ENCODE measurements around the gene C12orf76.

The C12orf76 gene

DNA sequence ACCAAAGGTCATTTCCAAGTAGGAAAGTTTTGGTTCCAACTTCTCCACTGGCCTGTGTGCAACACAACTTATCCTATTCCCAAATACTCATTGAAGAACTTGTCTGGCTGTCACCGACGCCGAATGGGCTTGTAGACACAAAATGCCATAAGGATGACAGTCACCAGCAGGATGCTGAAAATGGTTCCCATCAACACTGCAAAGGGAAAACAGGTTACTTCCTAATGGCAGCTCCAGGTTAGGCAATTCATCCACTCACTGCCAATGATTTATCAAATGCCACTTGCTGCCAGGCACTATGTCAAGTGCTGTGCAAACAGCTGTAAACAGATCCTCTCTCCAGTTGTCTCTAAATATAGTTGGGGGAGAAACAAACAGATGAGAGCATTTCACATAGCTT, 6.1 kb downstream of the C12orf76 start:
- peaks cover 27% of the 10 kb centered on the region for H3K36me3 ChIP-seq (ENCODE audit: control insufficient read depth, insufficient read depth, low read length)
- H3K4me1 ChIP-seq (ENCODE audit: control insufficient read depth, insufficient read depth, low read length): peaks cover 14% of the 10 kb centered on the region
- H3K27me3 ChIP-seq (ENCODE audit: control insufficient read depth, insufficient read depth, low read length): no peaks in the 10 kb centered on the region
- no peak overlapping the region for H3K27ac ChIP-seq (ENCODE audit: low read depth, low read length)
- no peaks in the 10 kb centered on the region for H3K9me3 ChIP-seq (ENCODE audit: control insufficient read depth, insufficient read depth, low read depth, low read length)
- H3K4me3 ChIP-seq (ENCODE audit: low read depth, low read length): no peak overlapping the region
- no peak overlapping the region for H3K9ac ChIP-seq (ENCODE audit: low read length)

DNA sequence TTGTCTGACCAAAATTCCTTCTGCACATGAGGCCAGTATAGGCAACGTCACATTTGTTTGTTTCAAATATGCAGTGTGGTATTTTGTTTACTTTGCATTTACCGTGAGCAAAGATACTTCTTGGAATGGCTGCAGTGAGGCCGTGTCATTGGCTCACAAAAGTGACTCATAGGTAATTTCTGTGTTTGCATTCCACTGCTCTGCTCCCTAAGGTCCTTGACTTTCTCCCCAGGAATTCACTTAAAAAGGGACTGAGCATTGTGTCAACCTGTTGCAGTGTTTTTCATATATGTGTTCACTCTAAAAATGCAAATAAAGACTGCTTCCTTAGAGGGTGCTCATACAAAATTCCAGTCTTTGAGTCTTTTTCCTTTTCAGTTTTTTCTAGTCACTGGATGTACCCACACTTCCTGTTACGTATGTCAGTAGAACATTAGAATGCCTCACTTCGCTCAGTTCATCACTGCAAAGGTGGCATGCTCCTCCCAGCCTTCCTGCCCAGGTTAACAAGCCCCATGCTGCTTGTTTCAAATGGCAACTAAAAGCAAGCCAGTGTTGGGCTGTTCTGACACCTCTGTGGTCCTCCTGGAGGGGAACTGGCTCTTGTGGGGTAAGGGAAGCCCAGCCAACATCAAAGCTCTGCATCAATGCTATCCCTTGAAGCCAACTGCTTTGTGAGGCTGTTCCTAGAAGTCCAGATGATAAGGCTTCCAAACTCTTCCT, 9.1 kb downstream of the C12orf76 start:
- no peaks in the 10 kb centered on the region for H3K9me3 ChIP-seq (ENCODE audit: control insufficient read depth, insufficient read depth, low read depth, low read length)
- H3K27me3 ChIP-seq (ENCODE audit: control insufficient read depth, insufficient read depth, low read length): no peaks in the 10 kb centered on the region
- peak overlapping the region; percentile 21; the same call in 1 of the 2 replicates for H3K27ac ChIP-seq (ENCODE audit: low read depth, low read length)
- no peak overlapping the region for H3K4me3 ChIP-seq (ENCODE audit: low read depth, low read length)
- H3K4me1 ChIP-seq (ENCODE audit: control insufficient read depth, insufficient read depth, low read length): peaks cover 14% of the 10 kb centered on the region
- H3K36me3 ChIP-seq (ENCODE audit: control insufficient read depth, insufficient read depth, low read length): peaks cover 37% of the 10 kb centered on the region
- H3K9ac ChIP-seq (ENCODE audit: low read length): no peak overlapping the region

DNA sequence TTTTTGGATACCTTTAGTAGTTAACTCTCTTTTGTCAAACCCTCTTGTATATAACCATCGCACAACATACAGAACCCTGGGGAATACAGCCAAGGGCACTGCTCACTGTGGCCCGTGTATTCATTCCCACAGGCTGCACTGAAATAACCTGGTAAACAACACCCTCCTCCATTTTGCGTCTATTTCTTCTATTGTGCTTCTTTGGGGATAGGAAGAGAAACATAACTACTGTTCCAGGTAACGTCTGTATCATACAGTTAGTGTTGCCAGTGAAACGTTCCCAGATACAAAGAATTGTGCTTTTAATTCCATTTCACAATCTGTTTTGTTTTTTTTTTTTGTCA, 9.6 kb downstream of the C12orf76 start:
- Histone ChIP-seq H3K9ac (ENCODE audit: low read length) (no peak overlapping the region), H3K27ac (ENCODE audit: low read depth, low read length) (peak overlapping the region; percentile 21; the same call in 1 of the 2 replicates), H3K27me3 (ENCODE audit: control insufficient read depth, insufficient read depth, low read length) (no peaks in the 10 kb centered on the region), H3K36me3 (ENCODE audit: control insufficient read depth, insufficient read depth, low read length) (peaks cover 42% of the 10 kb centered on the region), H3K4me3 (ENCODE audit: low read depth, low read length) (no peak overlapping the region), H3K4me1 (ENCODE audit: control insufficient read depth, insufficient read depth, low read length) (peaks cover 14% of the 10 kb centered on the region), H3K9me3 (ENCODE audit: control insufficient read depth, insufficient read depth, low read depth, low read length) (no peaks in the 10 kb centered on the region)

DNA sequence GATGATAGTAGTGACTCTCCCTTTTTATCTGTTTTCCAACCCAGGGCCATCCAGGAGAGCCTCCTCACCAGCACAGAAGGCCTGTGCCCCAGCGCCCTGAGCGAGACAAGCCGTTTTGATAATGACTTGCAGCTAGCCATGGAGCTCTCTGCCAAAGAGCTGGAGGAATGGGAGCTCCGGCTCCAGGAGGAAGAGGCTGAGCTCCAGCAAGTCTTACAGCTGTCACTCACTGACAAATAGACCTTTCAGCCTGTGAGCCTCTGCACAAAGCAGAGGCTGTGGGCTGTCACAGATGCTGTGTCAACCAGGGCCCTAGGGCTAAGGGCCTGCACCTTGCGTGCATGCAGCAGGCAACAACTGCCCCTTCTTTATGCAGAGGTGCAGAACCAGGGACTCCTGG, 11.0 kb downstream of the C12orf76 start:
- H3K9ac ChIP-seq (ENCODE audit: low read length): no peak overlapping the region
- H3K27ac ChIP-seq (ENCODE audit: low read depth, low read length): no peak overlapping the region
- no peaks in the 10 kb centered on the region for H3K27me3 ChIP-seq (ENCODE audit: control insufficient read depth, insufficient read depth, low read length)
- peaks cover 14% of the 10 kb centered on the region for H3K4me1 ChIP-seq (ENCODE audit: control insufficient read depth, insufficient read depth, low read length)
- peaks cover 47% of the 10 kb centered on the region for H3K36me3 ChIP-seq (ENCODE audit: control insufficient read depth, insufficient read depth, low read length)
- no peak overlapping the region for H3K4me3 ChIP-seq (ENCODE audit: low read depth, low read length)
- H3K9me3 ChIP-seq (ENCODE audit: control insufficient read depth, insufficient read depth, low read depth, low read length): no peaks in the 10 kb centered on the region

DNA sequence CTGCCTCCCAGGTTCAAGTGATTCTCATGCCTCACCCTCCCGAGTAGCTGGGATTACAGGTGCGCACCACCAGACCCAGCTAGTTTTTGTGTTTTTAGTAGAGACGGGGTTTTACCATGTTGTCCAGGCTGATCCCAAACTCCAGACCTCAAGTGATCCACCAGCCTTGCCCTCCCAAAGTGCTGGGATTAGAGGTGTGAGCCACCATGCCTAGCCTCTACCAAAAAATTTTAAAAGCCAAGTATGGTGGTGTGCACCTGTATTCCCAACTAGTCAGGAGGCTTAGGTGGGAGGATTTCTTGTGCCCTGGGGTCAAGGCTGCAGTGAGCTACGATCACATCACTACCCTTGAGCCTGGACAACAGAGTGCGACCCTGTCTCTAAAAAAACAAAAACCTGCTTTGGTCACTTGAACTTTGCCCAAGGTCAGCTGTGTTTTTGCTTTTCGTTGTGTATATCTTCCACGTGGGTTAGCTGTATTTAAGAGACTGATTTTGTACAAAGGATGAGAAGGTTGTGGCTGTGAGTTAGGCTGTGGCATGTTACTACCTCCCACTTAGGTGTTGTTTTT, 12.7 kb downstream of the C12orf76 start:
- Histone ChIP-seq H3K27me3 (ENCODE audit: control insufficient read depth, insufficient read depth, low read length) (no peaks in the 10 kb centered on the region), H3K36me3 (ENCODE audit: control insufficient read depth, insufficient read depth, low read length) (peaks cover 39% of the 10 kb centered on the region), H3K4me1 (ENCODE audit: control insufficient read depth, insufficient read depth, low read length) (peaks cover 14% of the 10 kb centered on the region), H3K4me3 (ENCODE audit: low read depth, low read length) (no peak overlapping the region), H3K9me3 (ENCODE audit: control insufficient read depth, insufficient read depth, low read depth, low read length) (no peaks in the 10 kb centered on the region), H3K27ac (ENCODE audit: low read depth, low read length) (no peak overlapping the region), H3K9ac (ENCODE audit: low read length) (no peak overlapping the region)

DNA sequence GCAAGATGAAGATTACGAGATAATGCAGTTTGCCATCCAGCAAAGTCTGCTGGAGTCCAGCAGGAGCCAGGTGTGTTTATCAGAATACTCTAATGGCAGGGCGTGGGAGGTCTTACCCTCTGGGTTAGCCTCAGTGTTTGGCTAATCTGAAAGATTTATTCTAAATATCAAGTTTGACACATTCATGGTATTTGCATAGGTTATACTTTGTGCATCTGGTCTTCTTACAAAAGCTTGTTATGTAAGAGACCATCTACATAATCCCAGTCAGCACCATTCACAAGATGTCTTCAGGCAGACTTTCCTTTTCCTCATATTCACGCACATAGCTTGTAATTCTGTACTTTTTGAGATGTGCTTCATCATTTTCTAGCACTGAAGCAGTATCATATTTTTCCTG, 14.4 kb downstream of the C12orf76 start:
- Histone ChIP-seq H3K27me3 (ENCODE audit: control insufficient read depth, insufficient read depth, low read length) (no peaks in the 10 kb centered on the region), H3K4me1 (ENCODE audit: control insufficient read depth, insufficient read depth, low read length) (peaks cover 3% of the 10 kb centered on the region), H3K36me3 (ENCODE audit: control insufficient read depth, insufficient read depth, low read length) (peaks cover 48% of the 10 kb centered on the region), H3K27ac (ENCODE audit: low read depth, low read length) (no peak overlapping the region), H3K4me3 (ENCODE audit: low read depth, low read length) (no peak overlapping the region), H3K9ac (ENCODE audit: low read length) (no peak overlapping the region), H3K9me3 (ENCODE audit: control insufficient read depth, insufficient read depth, low read depth, low read length) (no peaks in the 10 kb centered on the region)

DNA sequence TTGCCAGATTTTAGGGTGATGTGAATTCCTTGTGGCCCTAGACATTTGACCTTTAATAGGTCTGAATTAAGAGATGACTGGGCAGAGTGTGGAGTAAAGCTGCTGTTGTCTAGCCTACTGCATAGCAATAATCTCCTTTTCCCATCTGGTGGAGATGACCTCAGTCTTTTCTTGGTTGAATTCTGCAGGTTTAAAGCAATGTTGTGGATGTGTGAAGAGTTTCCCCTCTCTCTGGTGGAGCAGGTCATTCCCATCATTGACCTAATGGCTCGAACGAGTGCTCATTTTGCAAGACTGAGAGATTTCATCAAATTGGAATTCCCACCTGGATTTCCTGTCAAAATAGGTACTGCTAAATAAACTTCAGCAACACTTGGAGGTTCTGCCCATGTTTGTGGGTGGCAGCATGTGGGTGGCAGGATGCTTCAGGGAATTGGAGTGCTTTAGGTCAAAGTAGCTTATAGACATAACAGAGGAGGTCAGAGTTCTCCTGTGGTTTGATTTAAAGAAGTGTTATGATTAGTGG, 19.0 kb downstream of the C12orf76 start:
- H3K27me3 ChIP-seq (ENCODE audit: control insufficient read depth, insufficient read depth, low read length): no peaks in the 10 kb centered on the region
- no peaks in the 10 kb centered on the region for H3K4me1 ChIP-seq (ENCODE audit: control insufficient read depth, insufficient read depth, low read length)
- H3K36me3 ChIP-seq (ENCODE audit: control insufficient read depth, insufficient read depth, low read length): peaks cover 36% of the 10 kb centered on the region
- H3K9me3 ChIP-seq (ENCODE audit: control insufficient read depth, insufficient read depth, low read depth, low read length): no peaks in the 10 kb centered on the region
- H3K4me3 ChIP-seq (ENCODE audit: low read depth, low read length): no peak overlapping the region
- H3K27ac ChIP-seq (ENCODE audit: low read depth, low read length): no peak overlapping the region
- no peak overlapping the region for H3K9ac ChIP-seq (ENCODE audit: low read length)

DNA sequence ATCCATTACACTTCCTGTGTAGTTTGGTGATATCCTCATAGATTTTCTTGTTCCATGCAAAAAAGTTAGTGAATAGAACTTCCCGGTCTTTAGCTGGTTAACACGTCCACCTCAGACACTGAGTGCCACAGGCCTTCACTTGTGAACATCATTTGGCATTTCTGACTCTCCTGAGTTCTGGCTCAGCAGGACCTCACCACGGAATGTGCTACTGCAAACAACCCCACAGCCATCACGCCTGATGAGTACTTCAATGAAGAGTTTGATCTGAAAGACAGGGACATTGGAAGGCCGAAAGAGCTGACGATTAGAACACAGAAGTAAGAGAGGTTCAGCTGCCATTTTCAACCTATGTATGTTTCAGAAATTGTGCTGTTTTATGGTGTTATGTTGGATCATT, 20.0 kb downstream of the C12orf76 start:
- no peaks in the 10 kb centered on the region for H3K9me3 ChIP-seq (ENCODE audit: control insufficient read depth, insufficient read depth, low read depth, low read length)
- no peak overlapping the region for H3K4me3 ChIP-seq (ENCODE audit: low read depth, low read length)
- H3K9ac ChIP-seq (ENCODE audit: low read length): no peak overlapping the region
- H3K27ac ChIP-seq (ENCODE audit: low read depth, low read length): no peak overlapping the region
- H3K36me3 ChIP-seq (ENCODE audit: control insufficient read depth, insufficient read depth, low read length): peaks cover 28% of the 10 kb centered on the region
- no peaks in the 10 kb centered on the region for H3K27me3 ChIP-seq (ENCODE audit: control insufficient read depth, insufficient read depth, low read length)
- peaks cover 3% of the 10 kb centered on the region; the same call in 1 of the 2 replicates for H3K4me1 ChIP-seq (ENCODE audit: control insufficient read depth, insufficient read depth, low read length)

DNA sequence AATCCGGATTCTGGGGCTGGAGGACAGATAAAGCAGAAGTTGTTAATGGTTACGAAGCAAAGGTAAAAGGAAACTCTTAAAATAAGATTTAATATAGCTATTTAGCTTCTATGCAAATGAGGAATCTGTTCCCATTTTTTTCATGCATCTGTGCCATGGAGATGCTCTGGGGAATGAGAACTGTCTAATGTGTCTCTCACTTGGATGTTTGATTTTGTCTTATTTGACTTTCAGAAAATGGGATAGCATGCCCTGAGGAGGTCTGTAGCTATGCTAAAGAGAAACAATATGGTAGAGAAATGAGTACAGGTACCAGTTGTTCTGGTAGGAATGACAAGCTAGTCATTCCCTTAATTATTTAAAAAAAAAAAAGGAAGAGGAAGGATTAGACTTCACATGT, 24.3 kb downstream of the C12orf76 start:
- no peaks in the 10 kb centered on the region for H3K9me3 ChIP-seq (ENCODE audit: control insufficient read depth, insufficient read depth, low read depth, low read length)
- no peak overlapping the region for H3K9ac ChIP-seq (ENCODE audit: low read length)
- no peaks in the 10 kb centered on the region for H3K27me3 ChIP-seq (ENCODE audit: control insufficient read depth, insufficient read depth, low read length)
- H3K4me1 ChIP-seq (ENCODE audit: control insufficient read depth, insufficient read depth, low read length): peaks cover 10% of the 10 kb centered on the region; the same call in 1 of the 2 replicates
- H3K36me3 ChIP-seq (ENCODE audit: control insufficient read depth, insufficient read depth, low read length): peaks cover 23% of the 10 kb centered on the region
- H3K27ac ChIP-seq (ENCODE audit: low read depth, low read length): no peak overlapping the region
- no peak overlapping the region for H3K4me3 ChIP-seq (ENCODE audit: low read depth, low read length)

DNA sequence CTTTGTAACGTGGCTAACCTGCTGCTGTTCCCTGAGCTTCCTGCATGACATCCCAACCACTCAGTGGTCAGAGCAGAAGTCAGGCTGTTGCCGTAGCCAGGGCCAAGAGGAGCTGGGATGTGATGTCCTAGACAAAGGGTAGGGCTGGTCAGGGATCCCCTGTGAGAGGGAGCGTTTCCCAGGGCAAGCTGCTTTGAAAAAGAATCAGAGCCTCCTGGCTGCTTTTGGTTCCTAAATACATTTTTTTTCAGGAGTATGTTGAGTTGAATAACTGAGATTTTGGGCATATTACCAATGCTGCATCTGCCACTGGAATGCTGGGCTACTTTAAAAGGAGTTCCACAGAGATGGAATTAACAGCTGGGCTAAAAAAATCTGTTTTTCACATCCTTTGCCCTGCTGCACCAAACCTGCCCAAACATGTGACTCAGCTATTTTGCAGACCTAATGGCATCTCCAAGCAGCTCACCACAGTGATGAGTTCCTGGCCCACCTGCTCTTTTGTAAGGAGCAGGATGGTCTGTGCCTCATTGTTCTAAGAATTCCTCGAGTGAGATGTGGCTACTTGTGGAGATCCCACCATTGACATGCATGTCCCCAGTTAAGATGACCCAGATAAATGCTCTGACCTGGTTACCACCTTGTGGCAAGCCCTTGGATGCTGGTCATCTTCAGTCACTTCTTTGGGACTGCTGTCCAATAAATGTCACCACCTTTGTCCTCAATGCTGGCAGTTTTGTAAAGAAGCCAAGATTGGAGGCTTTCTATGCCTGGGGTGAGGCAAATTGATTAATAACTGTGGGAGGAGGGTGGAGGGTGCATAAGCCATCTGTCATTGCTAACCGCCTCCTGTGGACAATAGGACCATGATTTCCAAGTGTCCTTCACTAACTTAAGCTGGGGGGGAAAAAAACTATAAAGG, 25.0 kb downstream of the C12orf76 start:
- Histone ChIP-seq H3K4me1 (ENCODE audit: control insufficient read depth, insufficient read depth, low read length) (peaks cover 10% of the 10 kb centered on the region; the same call in 1 of the 2 replicates), H3K36me3 (ENCODE audit: control insufficient read depth, insufficient read depth, low read length) (peaks cover 27% of the 10 kb centered on the region), H3K4me3 (ENCODE audit: low read depth, low read length) (no peak overlapping the region), H3K27me3 (ENCODE audit: control insufficient read depth, insufficient read depth, low read length) (no peaks in the 10 kb centered on the region), H3K9ac (ENCODE audit: low read length) (no peak overlapping the region), H3K9me3 (ENCODE audit: control insufficient read depth, insufficient read depth, low read depth, low read length) (no peaks in the 10 kb centered on the region), H3K27ac (ENCODE audit: low read depth, low read length) (no peak overlapping the region)

DNA sequence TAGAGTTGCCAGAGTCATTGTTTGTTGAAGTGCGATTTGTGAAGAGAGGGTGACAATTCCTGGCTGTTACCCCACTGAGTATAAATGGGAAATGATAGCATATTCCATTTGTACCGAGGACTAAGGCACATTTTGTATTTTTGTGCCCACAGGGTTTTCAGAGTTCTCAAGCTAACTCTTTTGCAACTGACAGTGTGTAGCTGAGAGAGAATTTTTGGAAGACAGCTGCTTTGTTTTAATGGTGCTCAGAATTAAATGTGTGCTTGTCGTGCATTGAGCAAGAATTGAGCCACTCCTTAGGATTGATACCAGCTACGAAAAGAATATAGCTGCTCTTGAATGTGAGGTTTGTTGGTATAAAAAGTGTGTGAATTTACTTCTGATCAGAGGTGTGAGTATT, 27.4 kb downstream of the C12orf76 start:
- H3K4me1 ChIP-seq (ENCODE audit: control insufficient read depth, insufficient read depth, low read length): peaks cover 10% of the 10 kb centered on the region; the same call in 1 of the 2 replicates
- H3K27ac ChIP-seq (ENCODE audit: low read depth, low read length): no peak overlapping the region
- H3K9ac ChIP-seq (ENCODE audit: low read length): no peak overlapping the region
- H3K36me3 ChIP-seq (ENCODE audit: control insufficient read depth, insufficient read depth, low read length): peaks cover 23% of the 10 kb centered on the region
- no peaks in the 10 kb centered on the region for H3K9me3 ChIP-seq (ENCODE audit: control insufficient read depth, insufficient read depth, low read depth, low read length)
- no peak overlapping the region for H3K4me3 ChIP-seq (ENCODE audit: low read depth, low read length)
- H3K27me3 ChIP-seq (ENCODE audit: control insufficient read depth, insufficient read depth, low read length): no peaks in the 10 kb centered on the region

All from HUES6 (cell line).